Measurements from ENCODE around the gene MRPS34. TPM values are rescaled to one million over a fixed set of nuclear protein-coding genes. Genes with fewer than 3 reads are reported as not detected.

Gene MRPS34
- total RNA-seq, 4 donors from 2014 or later: 90.9 to 126 (median 105) TPM

- 52 to 59% methylated on average over 8 to 20 of the region's 20 CpGs for WGBS, 2 donors
- no peak overlapping the region for H3K4me3 ChIP-seq (ENCODE audit: low read depth, poor library complexity, severe bottlenecking)
- DNase-seq (ENCODE audit: low spot score in 2 of 2): no peak
- intact Hi-C loops (cut with DNase I; ENCODE audit: low total_unique reads): no loop called here
- no peak for TF ChIP-seq CTCF (IDR thresholded peaks at IDR 0.05)
- TF ChIP-seq POLR2A (IDR thresholded peaks at IDR 0.05): no peak
Observed at GRCh38 chr16:1781254-1781653, 8.3 kb upstream of the MRPS34 start.

GRCh38 chr16:1780677-1781072 is 7.7 kb upstream of the MRPS34 start:
- DNase-seq (ENCODE audit: low spot score in 2 of 2): no peak
- WGBS, 2 donors: 76 to 81% methylated on average over 6 of the region's 6 CpGs
- TF ChIP-seq POLR2A (IDR thresholded peaks at IDR 0.05) (no peak), CTCF (IDR thresholded peaks at IDR 0.05) (no peak)
- H3K4me3 ChIP-seq (ENCODE audit: low read depth, poor library complexity, severe bottlenecking): no peak overlapping the region
- intact Hi-C loops (cut with DNase I; ENCODE audit: low total_unique reads): no loop called here

GRCh38 chr16:1779741-1780676 is 7.1 kb upstream of the MRPS34 start:
- TF ChIP-seq POLR2A (IDR thresholded peaks at IDR 0.05) (no peak), CTCF (IDR thresholded peaks at IDR 0.05) (no peak)
- intact Hi-C loops (cut with DNase I; ENCODE audit: low total_unique reads): no loop called here
- no peak for DNase-seq (ENCODE audit: low spot score in 2 of 2)
- 79 to 80% methylated on average over 8 to 26 of the region's 27 CpGs for WGBS, 2 donors
- no peak overlapping the region for H3K4me3 ChIP-seq (ENCODE audit: low read depth, poor library complexity, severe bottlenecking)

- WGBS, 2 donors: 74 to 79% methylated on average over 6 of the region's 8 CpGs
- no peak overlapping the region for H3K4me3 ChIP-seq (ENCODE audit: low read depth, poor library complexity, severe bottlenecking)
- no peak for TF ChIP-seq CTCF (IDR thresholded peaks at IDR 0.05)
- intact Hi-C loops (cut with DNase I; ENCODE audit: low total_unique reads): no loop called here
- no peak for DNase-seq (ENCODE audit: low spot score in 2 of 2)
Observed at GRCh38 chr16:1779234-1779701, 6.3 kb upstream of the MRPS34 start.

GRCh38 chr16:1778200-1779179 is 5.6 kb upstream of the MRPS34 start:
- WGBS, 2 donors: 85 to 91% methylated on average over 20 to 33 of the region's 34 CpGs

More at GRCh38 chr16:1778200-1779179, 5.6 kb upstream of the MRPS34 start:
- no peak for DNase-seq (ENCODE audit: low spot score in 2 of 2)
- TF ChIP-seq CTCF (IDR thresholded peaks at IDR 0.05): no peak
- TF ChIP-seq POLR2A (IDR thresholded peaks at IDR 0.05): no peak
- intact Hi-C loops (cut with DNase I; ENCODE audit: low total_unique reads): no loop called here
- H3K4me3 ChIP-seq (ENCODE audit: low read depth, poor library complexity, severe bottlenecking): no peak overlapping the region

Data from lower leg skin (tissue), 4 donors.